HG02571 (cell line): Measurements from ENCODE around the gene TMC1.
"Not testable (repeated sequence)": the region's sequence is repeated elsewhere in the genome, so short reads cannot be mapped to it uniquely, and the experiment has no call there.

Source experiments
- ATAC-seq: cut with Tn5 transposase; IDR thresholded peaks from one replicate; pipeline ENCODE4 v1.9.1; 2021; ENCODE audit warnings: mild to moderate bottlenecking, moderate library complexity; ENCODE audit not compliant: unreplicated experiment

Gene TMC1

DNA sequence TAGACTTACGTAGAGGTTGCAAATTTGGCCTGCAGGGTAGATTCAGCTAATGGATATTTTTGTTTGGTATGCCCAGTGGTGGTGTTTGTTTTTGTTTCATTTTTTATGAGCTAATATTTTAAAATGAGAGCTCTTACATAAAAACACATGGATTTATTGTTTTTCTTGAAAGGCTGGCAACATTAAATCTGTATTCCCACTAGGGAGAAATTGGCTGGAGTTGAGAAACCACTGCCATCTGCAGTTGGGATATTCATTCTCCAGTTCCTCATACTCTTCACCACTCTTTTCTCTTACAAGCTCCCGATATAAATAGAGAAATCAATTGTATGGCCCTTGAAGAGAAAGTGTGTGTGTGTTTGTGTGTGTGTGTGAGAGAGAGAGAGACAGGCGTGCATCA is 288.2 kb downstream of the TMC1 start:
- no peak for ATAC-seq

DNA sequence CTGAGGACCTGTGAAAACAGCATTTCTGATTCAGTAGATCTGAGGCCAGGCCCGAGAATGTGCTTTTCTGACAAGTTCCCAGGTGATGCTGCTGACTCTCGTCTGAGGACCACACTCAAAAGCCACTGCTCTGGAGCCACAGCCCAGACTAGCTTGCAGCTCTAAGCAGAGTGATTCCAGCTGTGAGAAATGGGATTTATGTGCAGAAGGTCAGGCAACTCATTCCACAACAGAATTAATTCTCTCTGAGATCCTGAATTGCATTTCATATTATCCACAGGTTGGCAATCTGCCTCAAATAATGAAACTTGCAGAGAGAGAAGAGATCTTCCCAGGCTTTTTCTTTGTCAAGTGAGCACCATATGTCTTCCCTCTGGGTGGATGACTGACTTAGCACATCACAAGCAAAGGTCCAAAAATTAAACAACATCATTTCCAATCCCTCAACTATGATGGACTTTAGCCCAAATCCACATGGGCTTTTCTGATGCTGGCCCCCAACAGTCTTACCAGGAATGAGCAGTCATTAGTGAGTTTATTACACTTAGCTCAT is 291.2 kb downstream of the TMC1 start:
- no peak for ATAC-seq

DNA sequence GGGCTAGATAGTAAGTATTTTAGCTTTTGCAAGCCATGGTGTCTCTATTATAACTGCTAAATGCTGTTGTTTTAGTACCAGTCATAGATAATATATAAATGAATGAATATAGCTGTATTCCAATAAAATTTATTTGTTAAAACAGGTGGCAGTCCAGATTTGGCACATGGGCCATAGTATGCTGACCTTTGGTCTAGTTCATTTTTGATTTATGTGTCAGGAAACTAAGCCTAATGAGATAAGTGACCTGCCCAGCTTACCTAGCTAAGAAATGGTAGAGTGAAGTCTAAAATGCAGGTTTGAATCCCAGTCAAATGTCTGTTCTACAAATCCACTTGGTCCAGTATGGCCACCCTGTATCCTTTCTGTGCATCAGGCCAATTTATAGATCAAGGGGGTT is 292.1 kb downstream of the TMC1 start:
- ATAC-seq: no peak

DNA sequence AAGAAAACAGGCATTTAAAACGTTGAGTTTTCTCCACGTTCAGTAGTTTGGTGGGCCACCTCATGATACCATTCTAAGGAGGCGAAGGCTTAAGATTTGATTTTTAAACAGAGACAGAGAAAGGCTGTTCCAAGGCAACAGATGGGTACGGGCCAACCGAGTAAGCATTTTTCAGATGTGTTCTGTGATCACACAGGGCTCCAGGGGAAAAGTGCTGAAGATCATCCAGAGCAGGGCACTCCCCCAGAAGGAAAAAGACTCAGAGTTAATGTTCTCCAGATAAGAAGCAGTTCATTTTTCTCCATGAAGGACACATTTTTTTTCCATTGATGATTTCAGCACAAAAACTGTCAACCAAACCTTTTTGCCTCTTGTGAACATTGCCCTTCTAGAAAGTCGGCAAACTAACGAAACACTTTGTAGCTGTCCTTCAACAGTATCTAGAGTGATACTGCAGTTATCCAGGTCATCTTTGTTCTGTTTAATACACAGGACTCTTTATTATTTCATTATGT is 292.7 kb downstream of the TMC1 start:
- no peak for ATAC-seq

DNA sequence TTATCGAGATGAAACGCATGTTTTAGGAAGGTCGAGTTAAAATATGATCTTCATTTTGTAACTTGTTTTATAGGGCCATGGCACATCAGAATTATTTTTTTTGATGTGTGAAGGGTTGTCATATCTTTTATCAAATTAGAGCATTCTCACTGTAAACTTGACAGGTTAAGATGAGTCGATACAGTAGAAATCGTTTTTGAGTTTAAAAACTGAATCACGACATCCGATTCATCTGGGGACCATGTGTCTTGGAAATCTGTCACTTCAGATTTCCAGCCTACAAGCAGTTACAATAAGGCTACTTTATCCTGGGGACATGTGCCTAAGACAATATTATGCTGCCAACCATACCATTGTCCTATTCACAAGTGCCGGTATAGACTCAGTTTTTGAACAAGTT is 295.3 kb downstream of the TMC1 start:
- ATAC-seq: no peak

DNA sequence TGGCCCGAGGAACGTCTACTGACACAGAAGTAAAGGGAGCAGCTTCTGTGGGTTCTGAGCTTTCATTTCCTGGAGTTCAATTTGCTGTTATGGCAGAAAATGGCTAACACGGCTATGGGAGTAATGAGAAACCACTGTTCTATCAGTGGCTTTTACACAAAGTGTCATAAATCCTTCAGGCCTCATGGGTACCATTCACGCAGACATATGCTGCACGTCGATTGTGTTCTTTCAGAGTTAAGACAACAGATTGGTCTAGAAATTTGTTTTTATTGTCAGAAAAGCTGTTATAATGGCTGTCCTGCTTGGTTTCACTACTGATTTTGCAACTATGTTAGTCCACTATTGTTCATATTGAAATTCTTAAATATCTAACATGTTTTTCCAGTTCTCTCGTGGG is 296.0 kb downstream of the TMC1 start:
- ATAC-seq: no peak

DNA sequence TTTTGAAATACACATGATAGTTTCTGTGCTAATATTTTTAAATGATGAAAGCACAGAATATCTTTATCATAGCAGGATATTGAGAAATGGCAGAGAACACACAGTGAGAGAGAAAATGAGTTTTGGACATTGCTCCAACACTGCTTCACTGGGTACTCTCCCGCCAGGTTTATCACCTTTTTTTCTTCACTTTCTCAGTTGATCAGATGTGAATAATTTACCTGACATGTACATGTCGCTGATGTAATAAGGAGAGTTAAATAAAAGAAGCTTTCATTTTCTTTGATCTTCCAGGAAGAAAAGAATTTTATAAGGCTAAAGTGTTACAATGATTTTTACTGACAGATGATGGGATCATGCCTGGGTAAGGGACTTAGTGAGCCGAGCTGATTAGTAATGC is 297.0 kb downstream of the TMC1 start:
- ATAC-seq: no peak

DNA sequence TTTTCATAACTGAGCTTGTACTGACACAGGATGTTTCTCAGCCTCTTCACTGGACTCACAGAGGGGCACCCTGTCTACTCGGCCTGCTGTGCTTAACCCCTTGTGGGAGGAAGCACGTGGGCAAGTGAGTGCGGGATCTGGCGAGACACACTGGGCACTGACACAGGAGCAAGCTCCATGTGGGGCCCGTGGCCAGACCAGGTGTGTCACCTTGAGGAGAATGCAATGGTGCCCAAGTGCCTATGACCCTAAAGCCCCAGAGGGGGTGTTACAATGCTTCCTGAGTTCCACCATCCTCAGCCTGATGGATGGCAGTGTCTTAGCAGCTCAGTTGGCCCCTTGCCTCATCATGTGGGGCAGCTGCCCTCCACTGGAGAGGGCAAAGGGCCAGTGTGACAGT is 302.6 kb downstream of the TMC1 start:
- ATAC-seq: no peak

DNA sequence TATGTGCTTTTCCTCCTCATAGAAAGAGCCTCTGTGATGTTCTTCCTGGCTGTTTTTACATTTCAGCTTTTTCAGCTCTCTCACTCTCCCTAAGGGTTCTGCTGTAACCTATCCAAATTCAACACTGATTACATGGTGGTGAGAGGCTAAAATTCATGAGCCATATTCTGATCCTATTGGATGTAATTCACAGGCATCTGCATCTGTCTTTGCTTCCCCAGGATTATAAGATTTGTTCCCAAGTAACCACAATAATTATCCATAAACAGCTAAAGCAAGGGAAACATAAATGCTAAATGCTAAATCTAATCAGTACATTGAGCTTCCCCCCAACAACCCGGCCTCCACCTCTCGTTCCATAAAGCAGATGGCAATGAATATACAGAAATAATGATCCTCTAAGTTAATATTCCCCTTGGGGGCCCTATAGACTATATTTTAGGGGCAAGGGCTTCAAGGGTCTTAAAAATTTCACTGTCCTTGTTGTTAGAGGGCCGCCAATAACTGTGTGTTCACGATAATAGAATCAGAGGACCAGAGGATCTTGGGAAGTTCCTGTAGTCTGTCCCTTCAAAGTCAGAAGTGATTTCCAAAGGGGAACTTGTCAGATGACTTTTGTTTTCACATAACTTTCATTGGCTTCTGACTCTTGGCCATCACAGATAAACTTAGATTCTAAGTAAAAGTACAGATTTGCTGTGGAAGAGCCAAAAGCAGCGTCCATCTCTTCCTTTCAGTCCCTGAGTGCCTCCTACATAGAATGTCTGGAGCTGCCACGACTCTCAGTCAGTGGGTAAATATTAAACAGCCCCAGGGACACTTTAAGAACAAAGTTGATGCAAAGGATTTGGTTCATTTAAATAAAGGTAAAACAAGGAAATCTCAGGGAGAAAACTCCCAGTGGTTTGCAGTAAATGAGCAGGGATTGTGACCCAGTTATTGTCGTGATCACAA is 305.9 kb downstream of the TMC1 start:
- ATAC-seq: no peak

DNA sequence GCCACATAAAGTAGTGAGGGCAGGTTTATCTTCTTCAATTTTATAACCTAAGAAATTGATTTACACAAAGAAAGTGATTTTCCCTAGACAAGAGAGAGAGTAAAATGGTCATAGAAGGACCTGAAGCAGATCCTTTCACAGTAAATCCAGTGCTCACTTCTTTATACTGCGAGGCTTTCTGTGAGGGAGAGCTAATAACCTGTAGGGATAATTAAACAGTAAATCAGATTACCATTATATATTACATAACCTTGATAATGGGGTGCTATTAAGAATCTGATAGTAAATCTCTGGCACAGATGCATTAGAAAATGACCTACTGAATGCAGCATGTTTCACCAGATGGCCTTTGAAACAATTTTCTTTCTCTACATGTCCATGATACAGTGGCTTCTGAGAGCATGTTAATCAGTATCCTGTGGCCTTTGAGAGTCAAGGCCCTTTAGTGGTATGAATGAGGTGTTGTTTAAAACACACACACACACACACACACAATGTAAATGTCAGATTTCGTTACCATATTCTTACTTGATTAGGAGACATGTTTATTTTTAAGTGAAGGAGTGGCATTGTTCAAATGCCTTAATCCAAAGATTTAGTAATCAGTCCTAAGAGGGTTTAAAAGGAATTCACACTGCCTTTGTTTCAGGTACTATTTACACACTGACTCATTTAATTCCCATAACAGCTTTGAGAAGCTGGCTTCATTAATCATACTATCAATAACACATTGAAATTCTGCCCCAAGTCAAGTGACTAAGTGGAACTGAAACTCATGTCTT is 306.7 kb downstream of the TMC1 start:
- ATAC-seq: no peak

DNA sequence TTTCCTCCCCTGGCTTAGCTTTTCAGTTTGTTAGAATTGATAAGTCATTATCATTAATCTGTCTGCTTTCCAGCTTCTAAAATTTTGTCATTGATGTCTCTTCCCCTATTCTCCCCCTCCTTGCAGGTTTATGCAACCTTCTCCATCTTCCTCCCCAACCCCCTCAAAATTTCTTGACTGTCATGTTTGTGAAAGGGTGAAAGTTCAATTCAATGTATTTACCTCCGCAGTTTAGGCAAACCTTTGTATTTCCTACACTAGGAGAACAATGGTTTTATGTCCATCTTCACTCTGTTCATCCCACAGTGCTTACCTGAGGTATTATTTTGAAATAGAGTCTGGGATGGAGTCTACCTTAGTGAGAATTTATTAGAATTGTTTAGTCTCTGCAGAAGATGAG is 313.6 kb downstream of the TMC1 start:
- no peak for ATAC-seq

DNA sequence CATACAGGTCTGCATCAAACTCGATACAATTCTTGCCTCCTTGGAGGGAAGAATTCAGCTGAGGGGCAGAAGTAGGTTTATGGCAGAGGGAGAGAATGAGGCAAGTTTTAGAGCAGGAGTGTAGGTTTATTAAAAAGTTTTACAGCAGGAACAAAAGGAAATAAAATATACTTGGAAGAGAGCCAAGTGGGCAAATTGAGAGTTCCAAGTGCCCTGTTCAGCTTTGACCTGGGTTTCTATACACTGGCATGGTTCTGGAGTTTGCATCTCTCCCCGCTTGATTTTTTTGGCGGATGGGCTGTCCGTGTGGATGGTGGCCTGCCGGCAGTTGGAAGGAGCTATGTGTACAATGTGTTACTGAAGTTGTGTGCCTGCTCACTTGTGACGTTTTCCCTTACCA is 315.4 kb downstream of the TMC1 start:
- ATAC-seq: no peak

DNA sequence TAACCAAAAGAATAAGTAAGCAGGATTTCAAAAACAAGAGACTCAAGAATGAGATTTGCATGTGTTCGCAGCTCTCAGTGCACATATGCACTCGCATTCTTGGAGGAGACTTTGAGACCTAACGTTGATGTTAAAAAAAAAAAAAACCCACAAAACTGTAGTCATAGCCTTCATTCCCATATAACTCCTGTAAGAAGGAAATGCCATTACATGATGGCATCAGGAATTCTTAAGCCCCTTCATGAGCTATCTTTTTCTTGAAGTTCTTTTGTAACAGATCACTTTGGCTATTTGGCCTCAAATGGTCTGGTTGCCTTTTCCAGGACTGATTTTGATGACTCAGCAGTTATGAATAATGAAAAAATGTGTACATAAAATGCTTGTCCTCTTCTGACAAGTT is 317.7 kb downstream of the TMC1 start:
- no peak for ATAC-seq

DNA sequence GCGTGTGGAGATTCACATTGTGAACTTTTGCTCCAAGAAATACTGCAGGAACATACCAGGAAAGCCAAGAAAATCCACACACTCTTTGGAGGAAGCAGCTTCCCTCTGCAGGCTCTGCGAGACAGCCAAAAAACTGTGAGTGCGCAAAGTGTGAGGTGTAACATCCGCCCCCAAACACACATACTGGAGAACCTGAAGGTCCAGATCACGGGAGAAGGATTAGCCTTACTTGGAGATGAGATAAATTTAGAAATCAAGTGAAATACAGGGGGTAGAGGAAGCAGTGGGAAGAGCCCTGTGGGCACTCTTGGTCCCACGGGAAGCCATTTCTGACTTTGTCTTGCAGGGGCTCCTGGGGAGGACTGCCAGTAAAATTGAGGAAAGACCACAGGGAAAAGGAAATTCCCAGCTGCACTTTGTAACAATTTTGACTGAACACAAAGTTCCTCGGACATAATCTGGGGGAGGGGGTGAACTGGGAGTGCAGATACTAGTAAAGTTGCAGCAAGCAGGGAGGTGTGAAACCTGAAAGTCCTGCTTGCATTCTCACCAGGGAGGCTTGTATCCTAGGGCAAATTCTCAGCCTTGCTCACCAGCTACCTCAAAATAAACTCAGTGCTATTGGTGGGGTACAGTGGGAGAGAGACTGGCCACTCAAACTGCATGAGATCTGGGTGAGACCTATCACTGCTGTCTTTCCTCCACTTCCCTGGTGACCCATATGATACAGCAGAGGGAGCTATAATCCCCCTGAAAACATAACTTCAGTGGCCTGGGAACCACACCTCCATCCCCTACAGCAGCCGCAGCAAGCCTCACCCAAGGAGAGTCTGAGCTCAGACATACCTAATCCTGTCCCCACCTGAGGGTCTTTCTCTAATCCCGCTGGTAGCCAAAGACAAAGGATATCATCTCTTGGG is 322.4 kb downstream of the TMC1 start:
- no peak for ATAC-seq

DNA sequence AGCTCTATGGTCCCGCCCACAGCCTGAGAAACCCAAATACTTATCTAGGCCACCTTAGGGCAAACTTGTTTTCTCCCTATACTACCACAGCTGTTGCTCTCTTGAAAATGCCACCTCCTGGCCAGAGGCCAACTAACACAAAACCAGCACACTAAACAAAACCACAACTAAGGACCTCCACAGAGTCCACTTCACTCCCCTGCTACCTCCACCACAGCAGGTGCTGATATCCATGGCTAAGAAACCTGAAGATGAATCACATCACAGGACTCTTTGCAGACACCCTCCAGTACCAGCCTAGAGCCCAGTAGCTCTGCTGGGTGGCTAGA is 323.0 kb downstream of the TMC1 start:
- no peak for ATAC-seq

DNA sequence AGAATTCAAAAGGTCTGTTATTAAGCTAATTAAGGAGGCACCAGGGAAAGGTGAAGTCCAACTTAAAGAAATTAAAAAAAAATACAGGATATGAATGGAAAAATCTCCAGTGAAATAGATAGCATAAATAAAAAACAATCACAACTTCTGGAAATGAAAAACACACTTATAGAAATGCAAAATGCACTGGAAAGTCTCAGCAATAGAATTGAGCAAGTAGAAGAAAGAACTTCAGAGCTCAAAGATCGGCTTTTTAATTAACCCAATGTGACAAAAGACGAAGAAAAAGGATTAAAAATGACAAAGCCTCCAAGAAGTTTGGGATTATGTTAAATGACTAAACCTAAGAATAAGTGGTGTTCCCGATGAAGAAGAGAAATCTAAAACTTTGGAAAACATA is 323.6 kb downstream of the TMC1 start:
- not testable (repeated sequence) for ATAC-seq

DNA sequence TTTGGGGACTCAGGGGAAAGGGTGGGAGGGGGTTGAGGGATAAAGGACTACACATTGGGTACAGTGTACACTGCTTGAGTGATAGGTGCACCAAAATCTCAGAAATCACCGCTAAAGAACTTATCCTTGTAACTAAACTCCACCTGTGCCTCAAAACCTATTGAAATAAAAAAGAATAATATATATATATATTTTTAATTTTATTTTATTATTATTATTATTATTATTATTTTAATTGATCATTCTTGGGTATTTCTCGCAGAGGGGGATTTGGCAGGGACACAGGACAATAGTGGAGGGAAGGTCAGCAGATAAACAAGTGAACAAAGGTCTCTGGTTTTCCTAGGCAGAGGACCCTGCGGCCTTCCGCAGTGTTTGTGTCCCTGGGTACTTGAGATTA is 328.8 kb downstream of the TMC1 start:
- ATAC-seq: not testable (repeated sequence)

DNA sequence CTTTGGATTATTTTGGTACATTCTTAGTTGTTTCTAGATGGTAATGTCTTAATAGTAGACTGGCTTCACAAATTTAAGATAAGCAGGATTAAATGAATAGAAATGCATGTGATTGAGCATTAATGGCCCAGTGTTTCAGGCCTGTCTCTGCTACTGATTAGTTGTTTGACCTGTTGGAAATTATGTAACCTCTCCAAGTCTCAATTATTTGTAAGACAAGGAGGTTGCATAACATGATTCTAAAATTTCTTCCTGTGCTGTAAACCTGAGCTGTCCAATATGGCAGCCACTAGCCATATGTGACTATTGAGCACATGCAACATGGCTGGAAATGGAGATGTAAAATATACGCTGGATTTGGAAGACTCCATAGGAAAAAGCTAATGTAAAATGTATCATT is 333.9 kb downstream of the TMC1 start:
- no peak for ATAC-seq

DNA sequence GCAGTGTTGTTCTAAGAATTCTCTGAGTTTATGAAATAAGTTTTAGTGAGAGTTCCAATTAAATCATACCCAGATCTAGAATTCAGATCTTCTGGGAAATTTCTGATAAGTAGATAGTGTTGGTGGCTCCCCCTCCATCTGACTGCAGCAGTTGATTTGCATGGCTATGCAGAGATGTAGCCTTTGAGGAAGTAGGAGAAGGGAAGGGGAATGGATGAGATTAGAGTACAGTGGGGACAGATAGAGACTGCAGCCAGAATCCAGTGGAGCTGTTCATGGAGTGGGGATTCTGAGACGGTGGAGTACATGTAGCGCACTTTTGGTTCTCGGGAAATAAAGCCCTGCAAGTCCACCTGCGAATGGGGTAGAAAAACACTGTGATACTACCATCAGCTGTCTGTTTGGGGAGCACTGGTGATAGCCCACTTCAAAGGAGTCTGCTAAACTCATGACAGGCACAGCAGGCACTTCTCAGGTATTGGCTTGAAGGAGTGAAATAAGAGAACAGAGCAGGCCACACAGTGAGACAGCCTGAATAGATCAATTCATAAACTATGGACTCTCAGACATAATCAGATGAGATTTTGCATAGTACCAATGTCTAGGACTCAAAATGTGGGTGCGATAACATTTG is 334.6 kb downstream of the TMC1 start:
- ATAC-seq: no peak

DNA sequence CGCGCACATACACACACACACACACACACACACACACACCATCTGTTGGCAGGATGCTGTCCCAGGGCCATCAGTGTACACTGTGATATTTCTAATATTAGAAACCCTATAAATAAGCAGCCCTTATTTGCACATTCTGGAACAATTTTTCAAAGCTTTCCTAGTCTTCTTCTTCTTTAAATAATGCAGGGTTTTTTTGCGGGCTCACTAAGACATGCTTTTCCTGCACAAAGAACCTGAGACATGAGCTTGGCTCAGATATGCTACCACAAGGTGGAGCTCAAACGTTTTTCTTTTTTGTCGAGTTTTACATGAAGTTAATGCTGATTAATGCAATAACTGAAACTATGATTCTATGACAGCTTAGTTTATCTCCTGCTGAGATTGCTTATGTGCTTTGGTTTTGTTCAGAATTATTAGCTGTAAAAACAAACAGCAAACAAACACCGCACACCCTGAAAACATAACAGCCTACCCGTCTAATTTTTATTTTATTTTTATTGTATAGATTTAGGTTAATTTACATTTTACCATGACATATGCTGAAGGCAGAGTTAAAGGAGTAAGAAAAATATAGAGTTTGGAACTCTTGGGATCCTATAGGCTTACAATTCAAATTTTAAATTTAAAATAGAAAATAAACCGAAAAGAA is 335.7 kb downstream of the TMC1 start:
- no peak for ATAC-seq
